Adrenal gland (tissue), 12 donors: ENCODE measurements around the gene MYO5B. TPM values are rescaled to one million over a fixed set of nuclear protein-coding genes. Genes with fewer than 3 reads are reported as not detected.

Experiments
- DNase-seq, 7 donors: peaks; one replicate each; pipeline ENCODE4 v3.0.0-alpha.2; 2019 to 2020
- H3K27ac ChIP-seq, 5 donors: fragments of 200-600 bp; sonication (generic) in 4 of 5; 1 replicate in 3 of 5; 2 replicates in 2 of 5; pipeline versions ENCODE4 v1.5.1 to v1.8.0; 2016 to 2020; ENCODE audit warnings: mild to moderate bottlenecking in 1 of 5
- H3K27me3 ChIP-seq: fragments of 200-600 bp; 2 replicates; pipeline ENCODE4 v1.8.0; 2021
- H3K36me3 ChIP-seq, 2 donors: fragments of 200-600 bp; replicated peaks in 1 of 2; 1 replicate in 1 of 2; 2 replicates in 1 of 2; pipeline versions ENCODE4 v1.5.1 to v1.8.0; 2018 to 2022
- H3K4me1 ChIP-seq, 2 donors: fragments of 200-600 bp; replicated peaks in 1 of 2; 1 replicate in 1 of 2; 2 replicates in 1 of 2; pipeline versions ENCODE4 v1.5.1 to v1.8.0; 2018 to 2021
- H3K4me3 ChIP-seq, 4 donors: fragments of 200-600 bp; sonication (generic) in 3 of 4; one replicate each; pipeline ENCODE4 v1.5.1; 2016 to 2018
- H3K9me3 ChIP-seq, 3 donors: fragments of 200-600 bp; sonication (generic) in 1 of 3; replicated peaks in 1 of 3; 1 replicate in 2 of 3; 2 replicates in 1 of 3; pipeline versions ENCODE4 v1.5.1 to v1.8.0; 2016 to 2021
- CTCF ChIP-seq, 6 experiments: fragments of 450-650 bp in 4 of 6; fragments of 200-600 bp in 2 of 6; sonication (generic) in 1 of 6; IDR thresholded peaks; 1 replicate in 5 of 6; 2 replicates in 1 of 6; pipeline versions ENCODE4 v1.5.1 to v1.8.0; 2016 to 2021; ENCODE audit warnings: antibody characterized with exemption in 6 of 6, mild to moderate bottlenecking in 2 of 6, moderate library complexity in 1 of 6
- POLR2A ChIP-seq, 2 donors: fragments of 450-650 bp; IDR thresholded peaks; one replicate each; pipeline ENCODE4 v1.6.1; 2017; ENCODE audit warnings: antibody characterized with exemption in 2 of 2, mild to moderate bottlenecking in 2 of 2, moderate library complexity in 1 of 2
- WGBS, 4 donors: extraction: QIAGEN DNeasy Blood & Tissue Kit in 2 of 4; methylation state at CpG; one replicate each; pipeline versions ENCODE4 v1.1.5 to v1.1.7; 2013 to 2017; 5-methylcytosine and 5-hydroxymethylcytosine counted together
- intact Hi-C, 2 donors: fragments of 100-400 bp; cut with DNase I; formaldehyde crosslinking; loops; one replicate each; pipeline versions ENCODE4 v1.14.1 to v1.15.0; 2022 to 2023
- polyA plus RNA-seq, 3 donors: library from polyadenylated mRNA; stranded (reverse); fragments of 200-250 nt in 2 of 3; fragments of 350-450 nt in 1 of 3; fragmentation: Illumina TruSeq in 1 of 3; extraction: RNeasy Lipid Tissue Mini Kit (QIAGEN cat#74804) in 1 of 3; gene quantifications; one replicate each; pipeline ENCODE4 v1.2.3, GENCODE V29; 2013 to 2014
- total RNA-seq, 9 donors: library from RNA; depleted of rRNA in 4 of 9; stranded (reverse); fragments of >200 nt in 4 of 9; fragments of 120-200 nt in 1 of 9; fragmentation: NEBNext Ultra II Directional in 1 of 9; extraction: Animal tissue kit (Norgen Biotek cat#: 25700) in 1 of 9; gene quantifications; one replicate each; pipeline versions ENCODE4 v1.1.0 to v1.2.4, GENCODE V29; 2013 to 2023
- donor health status: healthy with polysubstance abuse.
- donor health status: Bipolar disorder and iron deficiency.
- donor health status: DM: yes; HTN: yes; CAD: no.
- donor health status: DM: no; HTN: no; CAD: no.
- donor health status: DM: no; HTN: no; CAD: no.
- donor health status: DM: yes; HTN: yes; CAD: no.

Gene MYO5B
- total and polyA plus RNA-seq, 12 donors, result 0.61 to 9.3 (median 2.9) TPM

- peaks cover 10 to 13% of the 10 kb centered on the region in 2 donors for H3K4me1 ChIP-seq
- H3K9me3 ChIP-seq, result no peaks in the 10 kb centered on the region
- no peak for DNase-seq
- peaks cover 16% of the 10 kb centered on the region for H3K27me3 ChIP-seq
- WGBS, 4 donors, result 9 to 16% (median 10%) methylated on average over 19 to 31 of the region's 31 CpGs
- no peak for TF ChIP-seq CTCF (IDR thresholded peaks at IDR 0.05)
- TF ChIP-seq POLR2A (IDR thresholded peaks at IDR 0.05), result no peak
- no peak overlapping the region for H3K27ac ChIP-seq
- intact Hi-C loops, result loop anchor here in 1 of 2 donors (10.0 kb wide), 1 partner anchor 188 kb away; no protein-coding TSS in a partner anchor
- H3K4me3 ChIP-seq, result no peak overlapping the region
- H3K36me3 ChIP-seq, result no peaks in the 10 kb centered on the region
Observed at GRCh38 chr18:50192995-50193795, 1.8 kb downstream of the MYO5B start.

GRCh38 chr18:50190926-50191325 is 4.0 kb downstream of the MYO5B start:
- Histone ChIP-seq H3K4me3 (no peak overlapping the region), H3K27me3 (peaks cover 16% of the 10 kb centered on the region), H3K4me1 (peaks cover 10 to 13% of the 10 kb centered on the region in 2 donors), H3K27ac (no peak overlapping the region), H3K9me3 (no peaks in the 10 kb centered on the region), H3K36me3 (no peaks in the 10 kb centered on the region)
- TF ChIP-seq POLR2A (IDR thresholded peaks at IDR 0.05), result no peak
- TF ChIP-seq CTCF (IDR thresholded peaks at IDR 0.05), result no peak
- 50 to 64% (median 54%) methylated on average over 1 of the region's 1 CpG for WGBS, 4 donors
- no peak for DNase-seq
- intact Hi-C loops, result loop anchor here in 1 of 2 donors (10.0 kb wide), 1 partner anchor 186 kb away; no protein-coding TSS in a partner anchor

GRCh38 chr18:50190236-50190635 is 4.7 kb downstream of the MYO5B start:
- intact Hi-C loops, result loop anchor here in 1 of 2 donors (10.0 kb wide), 1 partner anchor 185 kb away; no protein-coding TSS in a partner anchor
- no peaks in the 10 kb centered on the region for H3K9me3 ChIP-seq
- no peaks in the 10 kb centered on the region for H3K36me3 ChIP-seq
- H3K27me3 ChIP-seq, result peaks cover 16% of the 10 kb centered on the region
- H3K27ac ChIP-seq, result no peak overlapping the region
- DNase-seq, result no peak
- 30 to 70% (median 45%) methylated on average over 1 of the region's 1 CpG for WGBS, 4 donors
- peaks cover 10 to 13% of the 10 kb centered on the region in 2 donors for H3K4me1 ChIP-seq
- TF ChIP-seq CTCF (IDR thresholded peaks at IDR 0.05), result no peak
- TF ChIP-seq POLR2A (IDR thresholded peaks at IDR 0.05), result no peak
- H3K4me3 ChIP-seq, result no peak overlapping the region

GRCh38 chr18:50189160-50189559 is 5.8 kb downstream of the MYO5B start:
- 71 to 84% (median 77%) methylated on average over 1 of the region's 1 CpG for WGBS, 4 donors
- peaks cover 11% of the 10 kb centered on the region for H3K27me3 ChIP-seq

More at GRCh38 chr18:50189160-50189559, 5.8 kb downstream of the MYO5B start:
- H3K4me3 ChIP-seq, result no peak overlapping the region
- no peak overlapping the region for H3K27ac ChIP-seq
- peaks cover 6 to 7% of the 10 kb centered on the region in 2 donors for H3K4me1 ChIP-seq
- no peaks in the 10 kb centered on the region for H3K9me3 ChIP-seq
- DNase-seq, result no peak
- intact Hi-C loops, result no loop called here
- TF ChIP-seq CTCF (IDR thresholded peaks at IDR 0.05) (no peak), POLR2A (IDR thresholded peaks at IDR 0.05) (no peak)
- no peaks in the 10 kb centered on the region for H3K36me3 ChIP-seq
